Natural killer cell treated with Interleukin-12 subunit alpha and Interleukin-12 subunit beta and Interleukin-15 and Interleukin-18, amount 100 ng/mL, for 72 hours (primary cell): Measurements from ENCODE around the gene CLEC4G. TPM values are rescaled to one million over a fixed set of nuclear protein-coding genes. Genes with fewer than 3 reads are reported as not detected.

Source experiments
- ATAC-seq, 2 donors: fragments of 150-1000 bp; cut with Tn5 transposase in 1 of 2; sonication (Bioruptor Pico), chemical (Tn5 transposase) in 1 of 2; 2 replicates each; pipeline ENCODE4 v1.10.0; 2021
- DNase-seq: peaks from one replicate; pipeline ENCODE4 v3.0.0; 2022; ENCODE audit warnings: low spot score
- H3K27ac Mint-ChIP-seq, 2 donors: 1 replicate in 1 of 2; 2 replicates in 1 of 2; pipeline ENCODE4 v1.8.0; 2022; ENCODE audit warnings: mixed read lengths in 2 of 2, mild to moderate bottlenecking in 1 of 2, moderate library complexity in 1 of 2
- H3K27me3 Mint-ChIP-seq, 2 donors: 1 replicate in 1 of 2; 2 replicates in 1 of 2; pipeline ENCODE4 v1.8.0; 2022; ENCODE audit warnings: mixed read lengths in 2 of 2
- H3K36me3 Mint-ChIP-seq: one replicate; pipeline ENCODE4 v1.8.0; 2022; ENCODE audit warnings: mixed read lengths
- H3K4me1 Mint-ChIP-seq, 2 donors: 1 replicate in 1 of 2; 2 replicates in 1 of 2; pipeline ENCODE4 v1.8.0; 2022; ENCODE audit warnings: low read depth in 2 of 2, mixed read lengths in 2 of 2, mild to moderate bottlenecking in 1 of 2
- H3K4me3 Mint-ChIP-seq: one replicate; pipeline ENCODE4 v1.8.0; 2022; ENCODE audit warnings: mixed read lengths
- H3K9me3 Mint-ChIP-seq: 2 replicates; pipeline ENCODE4 v1.8.0; 2022; ENCODE audit warnings: mixed read lengths
- total RNA-seq, 2 donors: library from RNA; stranded (reverse); gene quantifications; one replicate each; pipeline ENCODE4 v1.2.3, GENCODE V29; 2022

The CLEC4G gene
- total RNA-seq, 2 donors from 2014 or later = not detected

- peaks cover 2% of the 10 kb centered on the region for H3K9me3 Mint-ChIP-seq
- DNase-seq (no peak), ATAC-seq (no peak)
- no peak overlapping the region for H3K27ac Mint-ChIP-seq
- H3K4me3 Mint-ChIP-seq = no peak overlapping the region
- H3K27me3 Mint-ChIP-seq = peaks cover 28 to 34% of the 10 kb centered on the region in 2 donors
- no peaks in the 10 kb centered on the region for H3K4me1 Mint-ChIP-seq
- H3K36me3 Mint-ChIP-seq = peaks cover 3% of the 10 kb centered on the region
These were observed 11.1 kb upstream of the CLEC4G start for GRCh38 chr19:7742991-7743390.

- Mint-ChIP-seq H3K9me3 (no peaks in the 10 kb centered on the region), H3K27me3 (peaks cover 25 to 33% of the 10 kb centered on the region in 2 donors), H3K27ac (no peak overlapping the region), H3K36me3 (no peaks in the 10 kb centered on the region), H3K4me3 (no peak overlapping the region), H3K4me1 (no peaks in the 10 kb centered on the region)
- DNase-seq (no peak), ATAC-seq (no peak)
These were observed 10.7 kb upstream of the CLEC4G start for GRCh38 chr19:7742575-7742974.

- no peak overlapping the region for H3K4me3 Mint-ChIP-seq
- no peak for ATAC-seq
- H3K36me3 Mint-ChIP-seq = no peaks in the 10 kb centered on the region
- H3K27me3 Mint-ChIP-seq = peaks cover 28 to 35% of the 10 kb centered on the region in 2 donors
- no peaks in the 10 kb centered on the region for H3K4me1 Mint-ChIP-seq
- no peaks in the 10 kb centered on the region for H3K9me3 Mint-ChIP-seq
- no peak overlapping the region for H3K27ac Mint-ChIP-seq
- DNase-seq = no peak
These were observed 8.8 kb upstream of the CLEC4G start for GRCh38 chr19:7740682-7741054.

- Mint-ChIP-seq H3K27me3 (peaks cover 33 to 41% of the 10 kb centered on the region in 2 donors), H3K27ac (no peak overlapping the region), H3K4me3 (no peak overlapping the region), H3K36me3 (no peaks in the 10 kb centered on the region), H3K9me3 (no peaks in the 10 kb centered on the region), H3K4me1 (no peaks in the 10 kb centered on the region)
- DNase-seq (no peak), ATAC-seq (no peak)
These were observed 8.1 kb upstream of the CLEC4G start for GRCh38 chr19:7739801-7740681.

GRCh38 chr19:7739211-7739755 lies 7.4 kb upstream of the CLEC4G start:
- Mint-ChIP-seq H3K4me1 (peaks cover 0 to 2% of the 10 kb centered on the region in 2 donors), H3K4me3 (no peak overlapping the region), H3K9me3 (no peaks in the 10 kb centered on the region), H3K36me3 (no peaks in the 10 kb centered on the region), H3K27me3 (peaks cover 35 to 49% of the 10 kb centered on the region in 2 donors), H3K27ac (no peak overlapping the region)
- DNase-seq (no peak), ATAC-seq (no peak)

- H3K9me3 Mint-ChIP-seq = no peaks in the 10 kb centered on the region
- H3K27me3 Mint-ChIP-seq = peaks cover 34 to 53% of the 10 kb centered on the region in 2 donors
- H3K4me1 Mint-ChIP-seq = peaks cover 0 to 3% of the 10 kb centered on the region in 2 donors
- ATAC-seq = no peak
- no peaks in the 10 kb centered on the region for H3K36me3 Mint-ChIP-seq
- no peak overlapping the region for H3K4me3 Mint-ChIP-seq
- no peak overlapping the region for H3K27ac Mint-ChIP-seq
- no peak for DNase-seq
These were observed 6.1 kb upstream of the CLEC4G start for GRCh38 chr19:7738023-7738422.

- peaks cover 36 to 53% of the 10 kb centered on the region in 2 donors for H3K27me3 Mint-ChIP-seq
- no peak for DNase-seq
- H3K9me3 Mint-ChIP-seq = no peaks in the 10 kb centered on the region
- no peak overlapping the region for H3K4me3 Mint-ChIP-seq
- no peaks in the 10 kb centered on the region for H3K36me3 Mint-ChIP-seq
- no peak for ATAC-seq
- H3K27ac Mint-ChIP-seq = no peak overlapping the region
- H3K4me1 Mint-ChIP-seq = peaks cover 0 to 3% of the 10 kb centered on the region in 2 donors
These were observed 5.3 kb upstream of the CLEC4G start for GRCh38 chr19:7737215-7737614.

- H3K27ac Mint-ChIP-seq = no peak overlapping the region
- no peaks in the 10 kb centered on the region for H3K36me3 Mint-ChIP-seq
- H3K27me3 Mint-ChIP-seq = peaks cover 36 to 52% of the 10 kb centered on the region in 2 donors
- no peak overlapping the region for H3K4me3 Mint-ChIP-seq
- ATAC-seq (no peak), DNase-seq (no peak)
- no peaks in the 10 kb centered on the region for H3K9me3 Mint-ChIP-seq
- H3K4me1 Mint-ChIP-seq = peaks cover 0 to 3% of the 10 kb centered on the region in 2 donors
These were observed 4.2 kb upstream of the CLEC4G start for GRCh38 chr19:7736148-7736547.

GRCh38 chr19:7734220-7735203 lies 2.6 kb upstream of the CLEC4G start:
- Mint-ChIP-seq H3K4me3 (no peak overlapping the region), H3K4me1 (peaks cover 0 to 3% of the 10 kb centered on the region in 2 donors), H3K9me3 (no peaks in the 10 kb centered on the region), H3K36me3 (no peaks in the 10 kb centered on the region), H3K27ac (no peak overlapping the region), H3K27me3 (peaks cover 34 to 40% of the 10 kb centered on the region in 2 donors)
- no peak for ATAC-seq
- no peak for DNase-seq

- no peak overlapping the region for H3K27ac Mint-ChIP-seq
- ATAC-seq (no peak), DNase-seq (no peak)
- H3K4me3 Mint-ChIP-seq = no peak overlapping the region
- no peaks in the 10 kb centered on the region for H3K9me3 Mint-ChIP-seq
- no peaks in the 10 kb centered on the region for H3K36me3 Mint-ChIP-seq
- H3K4me1 Mint-ChIP-seq = peaks cover 0 to 3% of the 10 kb centered on the region in 2 donors
- peaks cover 38 to 49% of the 10 kb centered on the region in 2 donors for H3K27me3 Mint-ChIP-seq
These were observed 1.5 kb upstream of the CLEC4G start for GRCh38 chr19:7733376-7733775.

GRCh38 chr19:7731615-7732014 lies 295 bp downstream of the CLEC4G start:
- H3K4me1 Mint-ChIP-seq = peaks cover 0 to 3% of the 10 kb centered on the region in 2 donors
- no peaks in the 10 kb centered on the region for H3K36me3 Mint-ChIP-seq
- H3K27ac Mint-ChIP-seq = no peak overlapping the region
- DNase-seq = no peak
- no peaks in the 10 kb centered on the region for H3K9me3 Mint-ChIP-seq
- no peak overlapping the region for H3K4me3 Mint-ChIP-seq
- ATAC-seq = peak; percentile 8 to 34
- H3K27me3 Mint-ChIP-seq = peaks cover 45 to 53% of the 10 kb centered on the region in 2 donors

- Mint-ChIP-seq H3K4me3 (no peak overlapping the region), H3K9me3 (no peaks in the 10 kb centered on the region), H3K27ac (no peak overlapping the region), H3K36me3 (no peaks in the 10 kb centered on the region), H3K27me3 (peaks cover 47 to 49% of the 10 kb centered on the region in 2 donors), H3K4me1 (peaks cover 0 to 3% of the 10 kb centered on the region in 2 donors)
- ATAC-seq = no peak
- no peak for DNase-seq
These were observed 703 bp downstream of the CLEC4G start for GRCh38 chr19:7731218-7731595.

- H3K27ac Mint-ChIP-seq = no peak overlapping the region
- H3K27me3 Mint-ChIP-seq = peaks cover 44 to 48% of the 10 kb centered on the region in 2 donors
These were observed 1.4 kb downstream of the CLEC4G start for GRCh38 chr19:7730286-7731217.

More at GRCh38 chr19:7730286-7731217, 1.4 kb downstream of the CLEC4G start:
- ATAC-seq = peak in 1 of 2 donors; percentile 12
- H3K9me3 Mint-ChIP-seq = no peaks in the 10 kb centered on the region
- H3K36me3 Mint-ChIP-seq = no peaks in the 10 kb centered on the region
- DNase-seq = no peak
- no peak overlapping the region for H3K4me3 Mint-ChIP-seq
- peaks cover 0 to 3% of the 10 kb centered on the region in 2 donors for H3K4me1 Mint-ChIP-seq
